ENCODE data around the gene NDUFS8. TPM values are rescaled to one million over a fixed set of nuclear protein-coding genes. Genes with fewer than 3 reads are reported as not detected.

The NDUFS8 gene
- total and polyA plus RNA-seq, 2 of the 13 experiments (the other 11 are each of a cell fraction or from before 2014, with no cell fraction given), result 96.7 to 158 TPM

GRCh38 chr11:68038718-68039525 lies 8.4 kb downstream of the NDUFS8 start, which contains the start of gene TCIRG1 (continued):
- TF ChIP-seq AKNA (CRISPR knock-in tag; IDR thresholded peaks at IDR 0.05; ENCODE audit: borderline replicate concordance) (no peak), MLLT10 (CRISPR knock-in tag; IDR thresholded peaks at IDR 0.05) (peak; percentile 16; the same call in 1 of the 2 replicates), ZBTB8A (CRISPR knock-in tag; IDR thresholded peaks at IDR 0.05; ENCODE audit: borderline replicate concordance, low read depth) (no peak), YEATS4 (CRISPR knock-in tag; IDR thresholded peaks at IDR 0.05; ENCODE audit: borderline replicate concordance) (no peak), CREBL2 (CRISPR knock-in tag; IDR thresholded peaks at IDR 0.05; ENCODE audit: borderline replicate concordance) (no peak), STAT5B (CRISPR knock-in tag; IDR thresholded peaks at IDR 0.05) (no peak; the same call in 1 of the 2 replicates), HMGXB4 (CRISPR knock-in tag; IDR thresholded peaks at IDR 0.05; ENCODE audit: borderline replicate concordance in 1 of 2, low read depth in 1 of 2) (peak in 1 of 2 experiments; percentile 32; a peak in 2 of 4 replicates), MED8 (CRISPR knock-in tag; IDR thresholded peaks at IDR 0.05; ENCODE audit: insufficient replicate concordance) (no peak), BCL6 (CRISPR knock-in tag; IDR thresholded peaks at IDR 0.05) (no peak), GLI4 (CRISPR knock-in tag; IDR thresholded peaks at IDR 0.05; ENCODE audit: borderline replicate concordance) (no peak), ZNF280B (CRISPR knock-in tag; IDR thresholded peaks at IDR 0.05; ENCODE audit: borderline replicate concordance) (no peak), HDAC1 (CRISPR knock-in tag; IDR thresholded peaks at IDR 0.05) (no peak; the same call in none of the 2 replicates), MXI1 (IDR thresholded peaks at IDR 0.05; ENCODE audit: borderline replicate concordance, low read depth, low read length) (peak; percentile 54; the same call in 1 of the 3 replicates), TP53 (CRISPR knock-in tag; conservative IDR thresholded peaks at IDR 0.05) (0 out of 2 replicates have a peak, but pooled peaks have one; percentile 37), KDM1A (CRISPR knock-in tag; IDR thresholded peaks at IDR 0.05) (peak; percentile 98), ZNF264 (CRISPR knock-in tag; IDR thresholded peaks at IDR 0.05) (no peak; the same call in 1 of the 2 replicates)
- TF ChIP-seq, protein P1, sequence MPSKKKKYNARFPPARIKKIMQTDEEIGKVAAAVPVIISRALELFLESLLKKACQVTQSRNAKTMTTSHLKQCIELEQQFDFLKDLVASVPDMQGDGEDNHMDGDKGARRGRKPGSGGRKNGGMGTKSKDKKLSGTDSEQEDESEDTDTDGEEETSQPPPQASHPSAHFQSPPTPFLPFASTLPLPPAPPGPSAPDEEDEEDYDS (CRISPR knock-in tag; IDR thresholded peaks at IDR 0.05), result peak; percentile 80
- TF ChIP-seq, protein P2, sequence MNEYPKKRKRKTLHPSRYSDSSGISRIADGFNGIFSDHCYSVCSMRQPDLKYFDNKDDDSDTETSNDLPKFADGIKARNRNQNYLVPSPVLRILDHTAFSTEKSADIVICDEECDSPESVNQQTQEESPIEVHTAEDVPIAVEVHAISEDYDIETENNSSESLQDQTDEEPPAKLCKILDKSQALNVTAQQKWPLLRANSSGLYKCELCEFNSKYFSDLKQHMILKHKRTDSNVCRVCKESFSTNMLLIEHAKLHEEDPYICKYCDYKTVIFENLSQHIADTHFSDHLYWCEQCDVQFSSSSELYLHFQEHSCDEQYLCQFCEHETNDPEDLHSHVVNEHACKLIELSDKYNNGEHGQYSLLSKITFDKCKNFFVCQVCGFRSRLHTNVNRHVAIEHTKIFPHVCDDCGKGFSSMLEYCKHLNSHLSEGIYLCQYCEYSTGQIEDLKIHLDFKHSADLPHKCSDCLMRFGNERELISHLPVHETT (CRISPR knock-in tag; conservative IDR thresholded peaks at IDR 0.05), result no peak; the same call in 1 of the 2 replicates
